NOMO-1 treated with dmso at 0.1 percent for 144 hours (cell line): ENCODE results near the gene DBR1.
"Not testable (repeated sequence)": the region's sequence is repeated elsewhere in the genome, so short reads cannot be mapped to it uniquely, and the experiment has no call there.

ENCODE experiments used
- DNase-seq: peaks from one replicate; lab custom pipeline; 2025; ENCODE audit not compliant: unreplicated experiment; lab: John Stamatoyannopoulos, UW

DBR1 gene

GRCh38 chr3:138186803-138187295, 12.1 kb upstream of the DBR1 start:
- DNase-seq, result peak; percentile 77

DNA sequence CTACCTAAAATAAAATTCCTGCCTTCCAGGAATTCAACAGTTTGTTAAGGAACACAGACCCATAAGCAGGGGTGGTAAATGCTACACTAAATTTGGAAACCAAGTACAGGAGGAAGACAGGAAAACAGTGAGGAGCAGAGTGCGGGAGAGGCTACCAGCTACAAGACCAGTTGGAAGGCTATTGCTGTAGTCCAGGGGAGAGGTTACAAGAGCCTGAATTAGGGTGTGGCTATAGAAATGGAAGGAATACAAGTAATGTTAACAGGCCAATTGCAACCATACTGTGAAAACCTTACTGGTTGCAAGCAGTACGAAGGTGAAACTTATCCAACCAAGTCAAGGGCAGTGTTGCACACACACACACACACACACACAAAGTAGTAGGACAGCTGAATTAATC, 11.5 kb upstream of the DBR1 start:
- DNase-seq, result no peak

DNA sequence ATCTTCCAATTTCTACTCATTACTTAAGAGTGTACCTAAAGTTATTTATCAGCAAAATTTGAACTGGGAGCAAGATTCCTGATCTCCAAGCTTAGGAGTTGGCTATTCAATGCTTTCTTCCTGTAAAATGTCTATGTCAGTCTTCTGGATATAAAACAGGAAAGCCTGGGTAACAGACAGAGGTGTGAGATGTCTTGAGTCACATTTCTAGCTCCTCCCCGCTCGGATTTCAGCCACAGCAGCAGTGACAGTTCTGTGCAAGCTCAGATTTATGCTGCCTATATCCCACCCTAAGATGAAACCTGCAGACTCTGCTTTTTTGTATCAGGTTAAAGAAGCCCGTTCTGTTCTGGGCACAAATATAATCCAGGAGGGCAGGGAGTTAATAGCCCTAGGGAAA, 10.3 kb upstream of the DBR1 start:
- DNase-seq, result no peak

GRCh38 chr3:138180375-138181029, 5.8 kb upstream of the DBR1 start:
- DNase-seq, result peak; percentile 21

DNA sequence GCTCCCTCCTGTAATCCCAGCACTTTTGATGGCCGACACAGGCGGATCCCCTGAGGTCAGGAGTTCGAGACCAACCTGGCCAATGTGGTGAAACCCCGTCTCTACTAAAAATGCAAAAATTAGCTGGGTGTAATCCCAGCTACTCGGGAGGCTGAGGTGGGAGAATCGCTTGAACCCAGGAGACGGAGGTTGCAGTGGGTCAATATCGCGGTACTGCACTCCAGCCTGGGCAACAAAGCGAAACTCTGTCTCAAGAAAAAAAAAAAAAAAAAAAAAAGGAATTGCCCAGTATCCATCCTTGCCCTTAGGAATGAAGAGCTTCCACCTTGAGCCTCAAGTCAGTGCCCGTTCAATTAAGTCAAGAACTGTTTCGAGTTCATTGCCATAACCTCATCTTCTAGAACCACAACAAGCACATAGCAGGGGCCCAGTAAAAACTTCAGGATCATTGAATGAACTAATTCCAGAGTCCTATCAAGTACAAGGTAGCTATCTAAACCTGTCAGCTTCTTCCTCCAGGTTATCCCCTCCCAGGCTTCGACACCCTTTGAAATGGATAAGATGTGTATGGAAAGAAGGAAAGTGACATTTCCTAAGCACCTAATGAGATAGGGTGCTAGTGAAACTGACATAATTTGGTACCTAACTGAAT, 826 bp downstream of the DBR1 start:
- DNase-seq, result no peak

DNA sequence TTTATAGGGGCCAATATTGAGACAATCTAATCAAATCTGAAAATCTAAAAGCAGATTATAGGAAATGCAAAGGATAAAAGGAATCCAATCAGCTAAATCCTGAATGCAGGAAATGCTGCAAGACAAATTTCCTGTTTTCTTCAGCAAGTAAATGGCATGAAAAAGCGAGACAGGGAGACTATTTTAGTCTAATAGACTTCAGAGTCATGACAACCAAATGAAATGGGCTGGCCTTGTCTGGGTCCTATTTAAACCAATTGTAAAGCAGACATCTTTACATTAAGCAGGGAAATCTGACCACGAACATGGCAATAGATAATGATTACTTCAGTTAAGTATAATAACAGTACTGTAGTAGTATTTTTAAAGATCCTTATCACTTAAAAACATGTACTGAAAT, 2.1 kb downstream of the DBR1 start:
- no peak for DNase-seq

- no peak for DNase-seq
These were observed 9.7 kb downstream of the DBR1 start for GRCh38 chr3:138165061-138165460.

- no peak for DNase-seq
These were observed 17.0 kb downstream of the DBR1 start for GRCh38 chr3:138157743-138158142.

DNA sequence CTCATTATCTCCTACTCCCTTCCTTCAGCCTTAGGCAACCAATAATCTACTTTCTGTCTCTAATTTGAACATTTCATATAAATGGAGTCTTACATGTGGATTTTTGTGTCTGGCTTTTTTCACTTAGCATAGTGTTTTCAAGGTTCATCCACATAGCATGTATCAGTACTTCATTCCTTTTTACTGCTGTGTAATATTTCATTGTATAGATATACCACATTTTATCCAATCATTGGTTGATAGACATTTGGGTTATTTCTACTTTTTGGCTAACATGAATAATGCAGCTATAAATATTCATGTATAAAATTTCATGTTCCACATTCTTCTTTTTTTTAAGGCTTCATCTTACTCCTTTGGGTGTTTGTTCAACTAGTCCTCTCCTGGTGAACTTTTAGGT, 20.2 kb downstream of the DBR1 start:
- DNase-seq, result no peak

- DNase-seq, result no peak
These were observed 26.2 kb downstream of the DBR1 start for GRCh38 chr3:138148503-138148902.

DNA sequence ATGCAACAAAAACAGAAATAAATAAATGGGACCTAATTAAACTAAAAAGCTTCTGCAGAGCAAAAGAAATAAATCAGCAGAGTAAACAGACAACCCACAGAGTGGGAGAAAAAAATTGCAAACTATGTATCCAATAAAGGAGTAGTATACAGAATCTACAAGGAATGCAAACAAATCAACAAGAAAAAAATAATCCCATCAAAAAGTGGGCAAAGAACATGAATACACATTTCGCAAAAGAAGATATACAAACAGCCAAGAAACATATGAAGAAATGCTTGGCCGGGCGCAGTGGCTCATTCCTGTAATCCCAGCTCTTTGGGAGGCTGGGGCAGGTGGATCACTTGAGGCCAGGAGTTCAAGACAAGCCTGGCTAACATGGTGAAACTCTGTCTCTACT, 32.5 kb downstream of the DBR1 start:
- not testable (repeated sequence) for DNase-seq

- no peak for DNase-seq
These were observed 33.8 kb downstream of the DBR1 start for GRCh38 chr3:138140940-138141339.

GRCh38 chr3:138139691-138140090, 35.0 kb downstream of the DBR1 start:
- peak; percentile 12 for DNase-seq

DNA sequence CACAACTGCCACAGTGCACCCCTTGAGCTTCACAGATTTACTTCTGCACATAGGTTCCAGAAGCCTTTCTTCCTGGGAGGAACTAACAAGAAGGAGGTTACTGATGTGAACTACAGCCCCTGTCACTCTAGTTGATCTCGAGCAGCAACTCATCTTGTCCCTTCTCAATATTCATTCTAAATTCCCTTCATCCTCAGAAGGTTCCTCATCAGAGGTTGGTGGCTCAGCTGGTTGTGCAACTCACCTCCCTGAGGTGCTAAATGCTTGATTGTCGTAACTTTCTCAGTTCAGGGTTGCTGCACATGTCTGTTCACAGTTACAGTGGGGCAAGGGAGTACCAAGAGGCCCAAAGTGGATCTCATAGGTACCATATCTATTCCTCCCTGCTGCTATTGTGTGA, 36.9 kb downstream of the DBR1 start:
- DNase-seq, result peak; percentile 66

GRCh38 chr3:138136201-138136600, 38.5 kb downstream of the DBR1 start:
- DNase-seq, result peak; percentile 12

DNA sequence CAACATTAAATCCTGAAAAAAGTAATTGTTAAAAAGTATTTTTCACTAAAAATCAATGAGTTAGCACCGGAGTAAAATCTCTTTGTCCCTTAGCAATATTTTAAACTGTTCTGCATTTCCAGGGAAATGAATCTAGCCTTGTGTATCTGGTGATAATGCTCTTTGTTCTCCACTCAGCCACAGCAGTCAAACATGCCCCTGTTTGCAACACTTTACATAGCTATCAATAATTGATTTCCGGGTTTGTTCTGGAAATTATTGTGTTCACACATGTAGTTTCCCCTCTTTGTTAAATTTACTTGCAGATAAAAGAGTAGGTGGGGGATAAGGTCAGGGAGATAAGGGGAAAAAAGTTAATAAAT, 38.9 kb downstream of the DBR1 start:
- no peak for DNase-seq

- DNase-seq, result peak; percentile 29
These were observed 39.4 kb downstream of the DBR1 start for GRCh38 chr3:138135146-138135832.

DNA sequence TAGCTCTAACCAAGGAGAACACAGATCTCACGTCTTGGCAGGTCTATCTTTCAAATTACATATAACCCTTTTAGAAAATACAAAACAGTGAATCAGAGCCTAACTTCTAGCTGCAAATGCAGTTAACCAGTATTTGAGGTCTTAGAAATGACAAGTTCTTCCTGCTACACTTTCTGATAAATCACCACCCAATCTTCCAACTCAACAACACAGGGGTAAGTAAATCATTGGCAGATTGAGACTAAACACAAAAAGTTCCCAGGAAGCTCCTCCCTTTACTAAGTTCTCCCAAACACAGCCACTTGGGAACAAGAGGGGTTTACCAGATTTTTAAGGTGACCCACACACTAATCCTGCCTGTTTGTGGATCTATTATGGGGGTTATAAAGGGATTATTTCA, 42.5 kb downstream of the DBR1 start, which contains the start of gene A4GNT:
Gene A4GNT (minus strand): TSS at position 152 of the 400 bp plus-strand sequence. CDS start 1,134 bp downstream, outside the sequence.
- DNase-seq, result no peak

- no peak for DNase-seq
These were observed 46.9 kb downstream of the DBR1 start for GRCh38 chr3:138127636-138128365.

DNA sequence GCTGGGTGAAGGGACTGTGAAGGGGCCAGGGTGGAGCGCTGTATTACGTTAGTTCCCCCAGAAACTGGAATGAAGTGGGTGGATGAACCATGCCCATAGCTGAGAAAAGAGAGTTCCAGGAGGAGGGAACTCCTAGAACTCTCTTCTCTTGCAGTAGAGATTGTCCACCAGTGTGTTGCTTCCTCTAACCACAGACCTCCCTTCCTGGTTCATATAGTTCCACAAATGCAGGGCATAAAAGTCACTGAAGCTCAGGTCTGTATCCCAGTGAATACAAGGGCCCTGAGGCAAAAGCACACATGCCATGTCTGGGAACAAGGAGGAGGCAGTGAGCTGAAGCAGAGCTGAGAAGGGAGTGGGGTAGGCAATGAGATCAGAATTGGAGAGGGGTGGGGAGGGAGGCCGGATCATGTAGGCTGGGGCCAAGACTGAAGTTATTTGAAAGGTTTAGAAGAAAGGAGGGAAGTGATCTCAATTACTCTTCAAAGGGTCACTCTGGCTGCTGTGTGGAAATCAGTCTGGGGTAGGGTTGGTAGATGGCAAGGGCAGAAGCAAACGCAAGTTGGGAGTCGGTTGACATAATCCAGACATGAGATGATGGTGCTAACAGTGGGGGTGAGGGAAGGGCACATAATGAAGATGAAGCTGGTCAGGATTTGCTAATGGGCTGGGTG, 49.0 kb downstream of the DBR1 start:
- DNase-seq, result peak; percentile 74
